Measurements from ENCODE around the gene NTNG2. TPM values are rescaled to one million over a fixed set of nuclear protein-coding genes. Genes with fewer than 3 reads are reported as not detected.

The NTNG2 gene
- total and polyA plus RNA-seq, 3 experiments from 2014 or later = 1.3 to 3.6 (median 2.0) TPM

DNA sequence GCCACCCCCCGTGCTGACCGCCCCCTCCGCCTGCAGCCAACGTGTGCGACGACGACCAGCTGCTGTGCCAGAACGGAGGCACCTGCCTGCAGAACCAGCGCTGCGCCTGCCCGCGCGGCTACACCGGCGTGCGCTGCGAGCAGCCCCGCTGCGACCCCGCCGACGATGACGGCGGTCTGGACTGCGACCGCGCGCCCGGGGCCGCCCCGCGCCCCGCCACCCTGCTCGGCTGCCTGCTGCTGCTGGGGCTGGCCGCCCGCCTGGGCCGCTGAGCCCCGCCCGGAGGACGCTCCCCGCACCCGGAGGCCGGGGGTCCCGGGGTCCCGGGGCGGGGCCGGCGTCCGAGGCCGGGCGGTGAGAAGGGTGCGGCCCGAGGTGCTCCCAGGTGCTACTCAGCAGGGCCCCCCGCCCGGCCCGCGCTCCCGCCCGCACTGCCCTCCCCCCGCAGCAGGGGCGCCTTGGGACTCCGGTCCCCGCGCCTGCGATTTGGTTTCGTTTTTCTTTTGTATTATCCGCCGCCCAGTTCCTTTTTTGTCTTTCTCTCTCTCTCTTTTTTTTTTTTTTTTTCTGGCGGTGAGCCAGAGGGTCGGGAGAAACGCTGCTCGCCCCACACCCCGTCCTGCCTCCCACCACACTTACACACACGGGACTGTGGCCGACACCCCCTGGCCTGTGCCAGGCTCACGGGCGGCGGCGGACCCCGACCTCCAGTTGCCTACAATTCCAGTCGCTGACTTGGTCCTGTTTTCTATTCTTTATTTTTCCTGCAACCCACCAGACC, 80.2 kb downstream of the NTNG2 start:
- Histone ChIP-seq H3K4me3 (ENCODE audit: low read length) (peak overlapping the region; percentile 82), H3K27ac (ENCODE audit: low read depth, low read length) (peak overlapping the region; percentile 12), H3K36me3 (ENCODE audit: insufficient read depth, low read length) (no peaks in the 10 kb centered on the region), H3K4me1 (ENCODE audit: insufficient read depth, low read length) (peaks cover 8% of the 10 kb centered on the region), H3K27me3 (ENCODE audit: insufficient read depth, low read length, poor library complexity, severe bottlenecking) (no peaks in the 10 kb centered on the region), H3K9me3 (ENCODE audit: low read length) (no peaks in the 10 kb centered on the region)
- peak; percentile 47 to 80 (median 54) for DNase-seq
- CTCF ChIA-PET = interaction anchor here (0.5 to 2.4 kb wide), 8 partner anchors 10 to 487 kb away, joined by 3 to 10 read pairs (median 5); no protein-coding TSS in a partner anchor
- Mint-ChIP-seq H3K9me3 (no peaks in the 10 kb centered on the region), H3K27me3 (peaks cover 5 to 11% of the 10 kb centered on the region in 2 donors), H3K36me3 (peaks cover 0 to 8% (median 0%) of the 10 kb centered on the region in 3 donors), H3K4me1 (peaks cover 9 to 25% (median 9%) of the 10 kb centered on the region in 3 donors), H3K4me3 (peak overlapping the region; percentile 91 to 99 (median 93)), H3K27ac (peak overlapping the region in 7 of 8 donors; percentile 71 to 95 (median 83))
- POLR2A ChIA-PET = interaction anchor here (0.5 to 1.1 kb wide), 7 partner anchors 17 to 944 kb away, joined by 3 to 8 read pairs (median 3); partner anchors contain the start of genes MED27 and SETX

DNA sequence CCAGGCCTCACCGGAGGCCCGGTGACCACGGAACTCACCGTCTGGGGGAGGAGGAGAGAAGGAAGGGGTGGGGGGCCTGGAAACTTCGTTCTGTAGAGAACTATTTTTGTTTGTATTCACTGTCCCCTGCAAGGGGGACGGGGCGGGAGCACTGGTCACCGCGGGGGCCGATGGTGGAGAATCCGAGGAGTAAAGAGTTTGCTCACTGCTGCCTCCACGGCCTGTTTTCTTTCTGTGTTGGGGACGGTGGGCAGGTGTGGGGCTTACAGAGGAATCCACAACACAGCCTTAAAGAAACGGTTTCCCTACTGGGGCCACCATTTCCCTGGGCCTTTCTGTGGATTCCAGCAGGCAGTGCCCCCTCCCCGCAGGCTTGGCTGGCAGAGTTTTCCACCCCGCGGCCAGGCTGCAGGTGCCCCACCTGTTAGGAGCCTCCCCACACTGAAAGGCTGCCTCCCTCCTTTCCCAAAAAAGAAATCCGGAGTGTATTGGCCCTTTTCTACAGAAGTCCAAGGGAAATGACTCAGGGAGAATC, 80.8 kb downstream of the NTNG2 start:
- peaks cover 9 to 25% (median 9%) of the 10 kb centered on the region in 3 donors for H3K4me1 Mint-ChIP-seq
- H3K27me3 Mint-ChIP-seq = peaks cover 5 to 12% of the 10 kb centered on the region in 2 donors
- CTCF ChIA-PET = no interaction called here
- peak overlapping the region; percentile 91 to 97 (median 92) for H3K4me3 Mint-ChIP-seq
- no peaks in the 10 kb centered on the region for H3K9me3 ChIP-seq (ENCODE audit: low read length)
- peak overlapping the region; percentile 12 for H3K27ac ChIP-seq (ENCODE audit: low read depth, low read length)
- H3K27me3 ChIP-seq (ENCODE audit: insufficient read depth, low read length, poor library complexity, severe bottlenecking) = no peaks in the 10 kb centered on the region
- H3K27ac Mint-ChIP-seq = peak overlapping the region in 7 of 8 donors; percentile 71 to 95 (median 83)
- peak overlapping the region; percentile 57 for H3K4me3 ChIP-seq (ENCODE audit: low read length)
- H3K36me3 ChIP-seq (ENCODE audit: insufficient read depth, low read length) = no peaks in the 10 kb centered on the region
- peaks cover 0 to 8% (median 0%) of the 10 kb centered on the region in 3 donors for H3K36me3 Mint-ChIP-seq
- H3K9me3 Mint-ChIP-seq = no peaks in the 10 kb centered on the region
- POLR2A ChIA-PET = no interaction called here
- DNase-seq = no peak
- peaks cover 8% of the 10 kb centered on the region for H3K4me1 ChIP-seq (ENCODE audit: insufficient read depth, low read length)

DNA sequence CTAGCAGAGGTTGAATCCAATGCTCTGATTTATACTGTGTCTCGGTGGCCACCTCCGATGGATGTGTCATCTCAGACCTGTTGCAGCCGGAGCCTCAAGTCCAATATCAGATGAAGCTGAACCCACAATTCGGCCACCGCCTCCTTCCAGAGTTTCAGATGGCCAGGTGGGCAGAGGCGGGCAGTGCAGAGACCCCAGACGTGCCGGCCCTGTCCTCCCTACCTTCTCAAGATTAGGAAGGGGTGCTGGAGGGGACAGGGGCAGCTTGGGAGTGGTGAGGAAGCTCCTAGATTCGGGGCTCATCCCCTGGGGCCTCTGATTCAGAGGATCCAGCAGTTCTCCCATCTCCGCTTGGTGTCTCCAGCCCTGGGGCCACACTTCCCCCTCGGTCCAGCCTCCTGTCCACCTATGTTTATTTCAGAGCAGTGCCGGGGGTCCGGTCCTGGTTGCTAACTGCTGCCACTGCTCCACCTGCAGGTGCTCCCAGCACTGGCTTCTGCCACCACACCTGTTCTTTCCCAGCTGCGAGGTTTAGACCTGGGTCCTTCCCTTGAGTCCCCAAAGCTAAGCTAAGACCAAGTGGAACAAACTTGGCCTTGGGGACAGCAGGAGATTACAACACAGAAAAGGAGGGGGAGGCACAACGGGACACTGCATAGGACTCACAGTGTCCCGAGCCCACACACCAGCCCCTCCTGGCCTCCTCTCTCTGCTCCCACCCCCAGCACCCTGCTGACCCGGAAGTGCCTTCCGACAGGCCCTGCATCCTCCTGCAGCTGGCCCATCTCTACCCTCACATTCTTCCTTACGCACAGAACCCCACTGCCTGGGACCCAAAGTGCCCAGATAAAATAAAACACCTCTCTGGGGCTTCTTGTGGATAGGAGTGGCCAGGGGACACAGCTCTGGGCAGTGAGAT, 81.6 kb downstream of the NTNG2 start:
- peaks cover 0 to 8% (median 0%) of the 10 kb centered on the region in 3 donors for H3K36me3 Mint-ChIP-seq

DNA sequence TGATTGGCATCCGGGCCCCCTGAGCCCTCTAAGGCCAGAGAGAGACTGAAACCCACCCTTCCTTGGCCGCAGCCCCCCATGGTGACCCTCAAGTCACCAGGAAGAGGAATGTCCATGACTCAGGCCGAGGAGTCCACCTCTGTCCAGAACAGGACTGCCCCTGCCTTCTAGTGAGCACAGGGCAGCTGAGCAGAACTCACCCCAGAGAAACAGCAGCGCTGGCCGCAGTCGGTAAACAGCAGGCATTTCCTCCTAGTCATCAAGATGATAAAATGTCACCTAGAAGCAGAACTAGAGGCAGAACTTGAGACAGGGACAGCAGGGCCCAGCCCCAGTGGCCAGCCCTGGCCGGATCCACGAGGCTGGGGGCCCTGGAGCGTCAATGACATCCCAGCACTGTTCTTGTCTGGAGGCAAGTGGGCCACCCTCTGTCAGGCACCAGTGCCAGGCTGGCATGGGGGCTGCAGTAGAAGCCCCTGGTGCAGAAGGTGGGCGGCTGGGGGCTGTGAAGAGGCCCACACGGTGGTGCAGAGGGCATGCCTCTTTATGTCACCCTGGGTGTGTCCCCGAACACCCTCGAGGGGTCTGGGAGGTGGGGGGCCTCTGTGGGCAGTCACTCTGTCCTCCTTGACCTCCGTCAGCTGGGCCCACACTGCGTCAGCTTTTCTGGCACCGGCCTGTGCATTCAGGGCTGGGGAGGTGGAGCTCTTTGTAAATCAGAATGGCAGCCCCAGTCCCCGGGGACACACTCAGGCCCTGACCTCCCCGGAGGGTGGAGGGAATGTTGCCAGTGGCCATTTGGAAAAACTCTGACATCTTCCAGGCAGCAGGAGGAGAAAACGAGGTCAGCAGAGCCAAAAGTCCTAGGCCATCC, 83.0 kb downstream of the NTNG2 start:
- Histone ChIP-seq H3K4me1 (ENCODE audit: insufficient read depth, low read length) (peaks cover 8% of the 10 kb centered on the region), H3K36me3 (ENCODE audit: insufficient read depth, low read length) (no peaks in the 10 kb centered on the region), H3K4me3 (ENCODE audit: low read length) (no peak overlapping the region), H3K27ac (ENCODE audit: low read depth, low read length) (no peak overlapping the region), H3K27me3 (ENCODE audit: insufficient read depth, low read length, poor library complexity, severe bottlenecking) (no peaks in the 10 kb centered on the region), H3K9me3 (ENCODE audit: low read length) (no peaks in the 10 kb centered on the region)
- H3K36me3 Mint-ChIP-seq = peaks cover 0 to 8% (median 0%) of the 10 kb centered on the region in 3 donors
- ChIA-PET POLR2A (no interaction called here), CTCF (interaction anchor here (0.9 to 3.0 kb wide), 3 partner anchors 9 to 482 kb away, joined by 4 to 9 read pairs (median 4); no protein-coding TSS in a partner anchor)
- peaks cover 9 to 25% (median 9%) of the 10 kb centered on the region in 3 donors for H3K4me1 Mint-ChIP-seq
- H3K27me3 Mint-ChIP-seq = peaks cover 5 to 12% of the 10 kb centered on the region in 2 donors
- no peak for DNase-seq
- peak overlapping the region in 3 of 7 donors; percentile 46 to 96 (median 61) for H3K4me3 Mint-ChIP-seq
- H3K9me3 Mint-ChIP-seq = no peaks in the 10 kb centered on the region
- no peak overlapping the region for H3K27ac Mint-ChIP-seq

More for the DNA sequence above, 81.6 kb downstream of the NTNG2 start:
- ChIA-PET CTCF (no interaction called here), POLR2A (no interaction called here)
- no peak for DNase-seq
- no peak overlapping the region for H3K27ac ChIP-seq (ENCODE audit: low read depth, low read length)
- peaks cover 9 to 25% (median 9%) of the 10 kb centered on the region in 3 donors for H3K4me1 Mint-ChIP-seq
- H3K27ac Mint-ChIP-seq = peak overlapping the region in 3 of 8 donors; percentile 18 to 84 (median 35)
- H3K36me3 ChIP-seq (ENCODE audit: insufficient read depth, low read length) = no peaks in the 10 kb centered on the region
- H3K4me3 Mint-ChIP-seq = peak overlapping the region; percentile 87 to 96 (median 92)
- H3K27me3 ChIP-seq (ENCODE audit: insufficient read depth, low read length, poor library complexity, severe bottlenecking) = no peaks in the 10 kb centered on the region
- H3K4me3 ChIP-seq (ENCODE audit: low read length) = no peak overlapping the region
- no peaks in the 10 kb centered on the region for H3K9me3 ChIP-seq (ENCODE audit: low read length)
- no peaks in the 10 kb centered on the region for H3K9me3 Mint-ChIP-seq
- H3K27me3 Mint-ChIP-seq = peaks cover 5 to 12% of the 10 kb centered on the region in 2 donors
- peaks cover 8% of the 10 kb centered on the region for H3K4me1 ChIP-seq (ENCODE audit: insufficient read depth, low read length)

DNA sequence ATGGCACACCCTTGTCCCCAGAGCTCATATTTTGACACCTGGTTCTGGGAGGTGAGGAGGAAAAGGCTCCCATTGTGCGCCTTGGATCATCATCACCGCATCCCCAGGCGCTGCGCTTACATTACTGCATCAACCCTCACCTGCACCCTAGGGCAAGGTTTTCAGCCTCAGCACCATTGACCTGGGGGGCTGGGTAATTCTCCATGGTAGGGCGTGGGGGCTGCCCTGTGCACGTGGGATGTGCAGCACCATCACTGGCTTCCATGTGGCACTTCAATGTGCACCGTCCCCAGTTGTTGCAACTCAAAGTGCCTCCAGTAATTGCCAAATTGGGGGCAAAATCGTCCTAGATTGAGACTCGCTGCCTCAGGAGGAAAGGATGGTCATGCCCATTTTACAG, 83.6 kb downstream of the NTNG2 start:
- peak overlapping the region in 1 of 7 donors; percentile 37 for H3K4me3 Mint-ChIP-seq
- H3K27ac Mint-ChIP-seq = peak overlapping the region in 1 of 8 donors; percentile 24
- peaks cover 0 to 8% (median 0%) of the 10 kb centered on the region in 3 donors for H3K36me3 Mint-ChIP-seq
- Histone ChIP-seq H3K4me1 (ENCODE audit: insufficient read depth, low read length) (peaks cover 3% of the 10 kb centered on the region), H3K27me3 (ENCODE audit: insufficient read depth, low read length, poor library complexity, severe bottlenecking) (no peaks in the 10 kb centered on the region), H3K36me3 (ENCODE audit: insufficient read depth, low read length) (no peaks in the 10 kb centered on the region), H3K4me3 (ENCODE audit: low read length) (no peak overlapping the region), H3K27ac (ENCODE audit: low read depth, low read length) (no peak overlapping the region), H3K9me3 (ENCODE audit: low read length) (no peaks in the 10 kb centered on the region)
- POLR2A ChIA-PET = no interaction called here
- H3K27me3 Mint-ChIP-seq = peaks cover 5 to 12% of the 10 kb centered on the region in 2 donors
- H3K9me3 Mint-ChIP-seq = no peaks in the 10 kb centered on the region
- DNase-seq = no peak
- peaks cover 9 to 19% (median 9%) of the 10 kb centered on the region in 3 donors for H3K4me1 Mint-ChIP-seq
- CTCF ChIA-PET = interaction anchor here (0.9 to 3.0 kb wide), 3 partner anchors 9 to 483 kb away, joined by 4 to 9 read pairs (median 4); no protein-coding TSS in a partner anchor

DNA sequence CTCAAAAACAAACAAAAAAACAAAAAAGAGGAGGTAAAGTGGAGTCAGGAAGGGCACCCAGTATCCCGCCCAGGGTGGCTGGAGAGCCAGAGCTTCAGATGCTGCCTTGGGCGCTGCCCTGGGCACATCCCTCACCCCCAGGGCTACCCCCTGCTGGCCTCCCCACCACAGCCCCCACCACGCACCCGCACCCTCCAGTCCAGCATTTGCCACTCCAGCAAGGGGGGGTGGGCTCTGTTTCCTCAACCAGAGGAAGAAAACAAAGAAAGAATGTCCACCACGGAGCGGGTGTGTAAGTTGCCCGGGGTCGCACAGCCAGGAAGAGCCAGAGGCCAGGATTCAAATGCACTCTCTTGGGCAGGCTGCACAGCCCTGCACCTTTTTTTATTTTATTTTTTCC, 86.1 kb downstream of the NTNG2 start:
- no peak overlapping the region for H3K27ac ChIP-seq (ENCODE audit: low read depth, low read length)
- Mint-ChIP-seq H3K9me3 (no peaks in the 10 kb centered on the region), H3K36me3 (no peaks in the 10 kb centered on the region), H3K4me1 (peaks cover 0 to 11% (median 0%) of the 10 kb centered on the region in 3 donors), H3K4me3 (no peak overlapping the region), H3K27ac (no peak overlapping the region), H3K27me3 (peaks cover 3 to 12% of the 10 kb centered on the region in 2 donors)
- no peaks in the 10 kb centered on the region for H3K27me3 ChIP-seq (ENCODE audit: insufficient read depth, low read length, poor library complexity, severe bottlenecking)
- H3K4me1 ChIP-seq (ENCODE audit: insufficient read depth, low read length) = no peaks in the 10 kb centered on the region
- no peaks in the 10 kb centered on the region for H3K36me3 ChIP-seq (ENCODE audit: insufficient read depth, low read length)
- no peaks in the 10 kb centered on the region for H3K9me3 ChIP-seq (ENCODE audit: low read length)
- no peak overlapping the region for H3K4me3 ChIP-seq (ENCODE audit: low read length)
- ChIA-PET POLR2A (no interaction called here), CTCF (interaction anchor here (2.0 to 3.0 kb wide), 2 partner anchors 11 to 12 kb away, joined by 6 to 9 read pairs; no protein-coding TSS in a partner anchor)
- no peak for DNase-seq

DNA sequence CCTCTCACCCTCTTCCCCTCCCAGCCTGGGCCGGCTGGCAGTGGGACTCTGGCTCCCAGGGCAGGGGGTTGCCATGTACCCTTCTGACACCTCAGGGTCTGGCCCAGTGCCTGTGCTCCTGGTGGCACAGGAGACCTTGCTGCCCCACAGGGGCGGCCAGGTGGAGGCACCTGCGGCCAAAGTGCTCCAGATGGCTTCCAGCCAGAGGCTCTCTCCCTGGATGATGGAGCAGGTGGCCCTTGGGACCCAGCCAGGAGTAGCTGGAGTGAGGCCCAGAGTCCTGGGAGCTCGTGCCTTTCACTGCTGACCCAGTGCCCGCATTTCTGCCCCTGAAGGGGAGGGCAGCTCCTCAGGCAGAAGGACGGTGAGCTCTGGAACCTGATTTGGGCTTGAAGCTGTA, 87.3 kb downstream of the NTNG2 start:
- Mint-ChIP-seq H3K27ac (peak overlapping the region in 1 of 8 donors; percentile 65), H3K4me1 (peaks cover 0 to 6% (median 0%) of the 10 kb centered on the region in 3 donors), H3K4me3 (no peak overlapping the region), H3K27me3 (peaks cover 3 to 12% of the 10 kb centered on the region in 2 donors), H3K9me3 (no peaks in the 10 kb centered on the region), H3K36me3 (no peaks in the 10 kb centered on the region)
- Histone ChIP-seq H3K27ac (ENCODE audit: low read depth, low read length) (no peak overlapping the region), H3K36me3 (ENCODE audit: insufficient read depth, low read length) (no peaks in the 10 kb centered on the region), H3K4me1 (ENCODE audit: insufficient read depth, low read length) (no peaks in the 10 kb centered on the region), H3K27me3 (ENCODE audit: insufficient read depth, low read length, poor library complexity, severe bottlenecking) (no peaks in the 10 kb centered on the region), H3K4me3 (ENCODE audit: low read length) (no peak overlapping the region), H3K9me3 (ENCODE audit: low read length) (no peaks in the 10 kb centered on the region)
- CTCF ChIA-PET = interaction anchor here (1.0 to 2.0 kb wide), 4 partner anchors 10 to 490 kb away, joined by 3 to 6 read pairs (median 4); no protein-coding TSS in a partner anchor
- POLR2A ChIA-PET = no interaction called here
- DNase-seq = no peak
